Middle frontal gyrus (tissue), 1 donor: Measurements from ENCODE around the gene HPCAL4.

ENCODE experiments used
- DNase-seq: peaks from one replicate; pipeline ENCODE4 v3.0.0-alpha.2; 2015; ENCODE audit warnings: low spot score; ENCODE audit errors: extremely low spot score

Gene HPCAL4

DNA sequence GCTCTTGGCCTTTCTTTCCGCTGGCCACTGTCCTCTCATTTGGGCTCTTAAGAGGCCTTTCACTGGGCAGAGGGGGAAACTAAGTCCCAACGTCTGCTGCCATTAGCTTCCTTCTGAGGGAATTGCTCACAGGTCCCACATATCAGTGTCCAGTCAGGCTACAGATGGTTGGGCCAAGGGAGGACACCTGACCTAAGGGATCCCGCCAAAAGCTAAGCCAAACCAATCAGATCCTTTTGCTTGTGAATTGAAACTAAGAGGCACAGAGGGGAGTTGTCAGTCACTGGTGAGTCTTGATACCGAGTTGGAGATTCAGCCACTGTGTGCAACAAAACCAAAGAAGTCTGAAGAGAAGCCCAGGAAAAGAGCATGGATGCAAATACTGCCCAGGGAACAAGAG, 13.6 kb downstream of the HPCAL4 start:
- DNase-seq, result no peak

DNA sequence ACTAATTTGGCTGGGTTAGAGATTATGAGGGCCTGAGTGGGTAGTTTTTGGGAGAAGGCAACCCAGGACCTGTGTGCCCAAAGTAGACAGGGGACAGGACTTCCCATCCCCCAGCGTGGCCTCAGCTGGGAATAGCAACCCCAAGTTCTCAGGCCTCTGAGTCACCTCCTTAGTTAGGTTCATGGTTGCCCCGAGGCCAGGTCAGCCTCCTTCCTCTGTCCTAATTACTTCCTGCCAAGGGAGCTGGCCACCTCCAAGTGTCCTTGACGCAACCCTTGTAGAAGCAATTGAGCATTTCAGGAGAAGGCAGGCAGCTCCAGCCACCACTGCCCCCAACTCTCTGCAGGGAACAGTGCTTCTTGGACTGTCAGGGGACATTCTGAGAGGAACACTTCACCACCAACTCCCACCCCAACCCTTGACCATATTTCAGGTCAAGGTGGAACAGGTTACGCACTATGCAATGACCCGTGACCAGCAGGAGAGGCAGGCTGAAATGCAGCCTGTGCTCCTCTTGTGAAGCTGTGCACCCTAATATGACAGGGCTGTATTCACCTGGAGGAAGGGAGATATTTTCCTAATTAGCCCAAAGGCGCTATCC, 14.2 kb downstream of the HPCAL4 start:
- no peak for DNase-seq

DNA sequence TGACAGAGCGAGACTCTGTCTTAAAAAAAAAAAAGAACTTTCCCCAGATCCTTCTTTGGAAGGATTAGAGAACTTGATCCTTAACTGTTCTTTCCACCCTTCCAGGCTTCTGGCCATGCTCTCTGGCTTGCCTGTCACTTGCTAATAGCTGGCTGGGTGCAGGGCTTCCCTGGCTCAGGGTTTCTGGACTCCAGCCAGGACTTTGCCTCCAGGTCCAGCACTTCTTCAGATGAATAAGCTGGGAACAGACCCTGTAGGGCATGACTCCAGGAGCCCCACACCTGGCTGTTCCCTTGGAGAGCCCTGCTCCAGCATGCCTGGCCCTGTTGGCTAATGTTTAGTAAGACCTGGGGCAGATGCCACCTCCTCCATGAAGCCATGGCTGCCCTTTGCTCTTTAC, 16.0 kb downstream of the HPCAL4 start:
- no peak for DNase-seq

DNA sequence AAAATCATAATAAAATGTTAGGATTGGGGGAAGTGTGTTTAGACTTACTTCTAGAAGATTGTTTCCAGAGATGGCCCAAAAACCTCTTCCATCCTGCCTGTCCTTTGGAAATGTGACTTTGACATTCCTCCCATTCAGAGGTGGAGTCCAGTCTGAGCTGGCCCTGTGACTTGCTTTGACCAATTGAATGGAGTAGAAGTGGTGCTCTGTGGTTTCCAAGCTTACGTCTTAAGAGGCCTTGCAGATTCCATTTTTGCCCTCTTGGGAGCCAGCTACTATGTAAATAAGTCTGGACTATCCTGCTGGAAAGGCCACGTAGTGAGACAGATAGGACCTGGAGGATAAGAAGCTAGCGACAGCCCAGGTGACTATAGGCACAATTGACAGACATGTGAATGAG, 18.0 kb downstream of the HPCAL4 start:
- no peak for DNase-seq

DNA sequence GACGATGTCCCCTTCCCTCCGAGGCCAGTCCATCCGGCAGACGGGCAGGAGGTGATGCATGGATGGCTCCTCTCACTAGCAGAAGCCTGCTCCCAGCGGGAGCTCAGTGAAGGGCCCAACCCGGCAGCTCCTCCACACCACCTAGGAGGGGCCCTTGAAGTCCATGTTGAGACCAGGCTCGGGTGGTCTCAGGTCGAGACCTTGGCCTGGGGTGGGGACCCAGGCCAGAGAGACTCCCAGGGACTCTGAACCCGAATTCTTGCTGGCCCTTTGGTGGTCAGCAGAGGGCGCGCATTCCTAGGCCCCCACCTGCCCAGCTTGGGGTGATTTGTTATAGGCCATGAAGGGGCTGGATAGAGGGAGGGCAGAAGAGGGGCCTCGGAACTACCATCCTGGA, 18.7 kb downstream of the HPCAL4 start:
- no peak for DNase-seq

DNA sequence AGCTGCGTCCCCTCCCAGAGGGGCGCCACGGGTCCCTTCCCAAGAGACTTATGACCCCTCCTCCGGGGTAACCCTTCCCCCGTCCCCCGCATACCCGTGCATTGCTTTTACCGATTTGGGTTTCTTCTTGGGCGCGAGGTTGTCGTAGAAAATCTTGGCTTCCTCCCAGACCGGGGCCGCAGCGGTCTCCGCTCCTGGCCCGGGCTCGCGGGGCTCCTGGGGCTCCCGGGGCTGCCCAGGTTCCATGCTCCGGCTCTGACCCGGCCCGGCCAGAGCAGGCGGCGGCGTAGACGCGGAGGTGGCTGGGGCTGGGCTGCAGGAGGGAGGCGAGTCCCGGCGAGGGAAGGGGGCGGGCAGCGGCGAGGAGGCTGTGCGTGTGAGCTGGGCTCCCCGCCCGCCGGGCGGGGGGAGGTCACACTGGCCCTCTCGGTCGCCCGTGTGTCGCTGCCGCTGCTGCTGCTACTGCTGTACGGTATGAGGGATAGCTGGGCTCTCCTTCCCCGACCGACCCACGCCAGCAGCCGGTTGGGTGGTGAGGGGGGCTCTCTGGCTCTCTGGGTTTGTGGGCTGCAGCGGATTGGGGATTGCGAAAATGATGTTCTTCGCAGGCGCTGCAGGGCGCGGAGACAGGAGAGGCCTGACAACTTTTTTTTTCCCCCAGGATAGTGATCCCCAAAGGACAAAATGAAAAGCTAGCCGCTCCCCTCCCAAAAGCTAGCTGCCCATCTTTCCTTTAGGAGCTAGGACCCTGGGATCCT, 19.3 kb downstream of the HPCAL4 start, which contains the start of gene NT5C1A:
TSS of gene NT5C1A (minus strand) at position 315 of the 758 bp plus-strand sequence. CDS start at position 246, 69 bp downstream.
- no peak for DNase-seq

DNA sequence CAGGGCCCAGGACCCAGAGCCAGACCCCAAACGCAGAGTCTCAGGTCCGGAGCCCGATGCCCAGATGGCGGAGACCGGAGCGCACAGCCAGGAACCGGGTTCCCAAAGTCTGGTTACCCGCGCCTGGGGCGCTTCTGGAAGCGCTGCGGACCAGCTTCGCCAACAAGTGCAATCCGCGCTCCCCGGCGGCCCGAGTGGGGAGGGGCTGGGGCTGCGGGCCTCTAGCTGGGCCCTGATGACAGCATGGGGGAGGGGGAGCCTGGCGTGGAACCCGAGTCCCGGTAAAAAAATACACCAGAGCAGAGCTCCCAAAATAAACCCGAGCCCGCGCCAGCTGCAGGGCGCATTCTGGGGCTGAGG, 19.8 kb downstream of the HPCAL4 start:
- no peak for DNase-seq

DNA sequence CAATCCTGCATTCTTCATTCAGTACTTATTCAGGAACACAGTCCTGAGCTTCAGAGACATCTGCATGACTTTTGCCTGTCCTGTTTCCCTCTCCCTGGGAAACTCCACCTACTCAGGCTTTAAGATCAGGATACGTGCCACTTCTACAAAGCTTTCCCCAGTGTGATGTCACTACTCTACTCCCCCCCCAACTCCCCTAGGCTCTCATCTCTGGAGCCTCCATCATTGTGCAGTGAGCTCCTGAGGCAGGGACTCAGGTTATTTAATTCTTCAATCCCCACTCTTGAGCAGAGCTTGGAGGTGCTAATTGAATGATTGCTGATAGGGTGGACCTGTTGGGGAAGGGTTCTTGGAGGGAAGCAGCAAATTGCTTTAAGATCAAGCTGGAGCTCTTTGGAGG, 20.5 kb downstream of the HPCAL4 start:
- no peak for DNase-seq

DNA sequence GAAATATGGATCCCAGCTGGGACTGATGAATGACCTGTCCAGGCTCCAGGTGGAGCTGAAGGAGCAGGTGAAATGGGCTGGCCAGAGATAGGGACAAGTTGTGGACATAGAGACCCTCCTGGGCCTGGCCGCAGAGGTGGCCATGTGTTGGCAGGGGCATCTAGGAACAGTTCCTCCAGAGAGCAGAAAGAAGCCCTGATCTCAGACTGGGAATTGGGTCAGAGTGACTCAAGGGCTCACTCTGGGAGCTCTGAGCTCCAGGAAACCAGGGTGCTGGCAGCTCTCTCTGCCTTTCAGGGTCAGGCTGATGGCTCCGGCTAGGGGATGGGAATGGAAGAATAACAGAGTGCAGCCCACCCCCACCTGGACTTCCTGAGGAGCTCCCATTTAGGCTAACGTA, 22.3 kb downstream of the HPCAL4 start:
- no peak for DNase-seq

DNA sequence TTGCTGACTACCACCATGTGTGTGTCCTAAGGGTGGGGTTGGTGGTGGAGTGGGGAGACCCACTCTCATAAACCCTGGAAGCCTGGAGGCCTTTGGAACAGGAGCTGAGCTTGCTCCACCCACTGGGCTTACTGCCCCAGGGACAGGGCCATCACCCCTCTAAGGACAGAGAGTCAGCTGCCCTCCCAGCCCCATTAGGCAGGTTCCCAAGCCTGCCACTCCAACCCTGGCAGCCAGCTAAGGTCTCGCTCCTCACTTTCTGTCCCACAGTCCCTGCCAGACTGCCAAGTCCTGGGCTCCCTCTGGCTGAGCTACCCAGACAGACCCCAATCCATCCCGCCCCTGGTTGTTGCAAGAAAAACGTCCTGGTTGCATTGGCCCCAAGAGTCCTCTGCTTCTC, 23.1 kb downstream of the HPCAL4 start:
- no peak for DNase-seq

DNA sequence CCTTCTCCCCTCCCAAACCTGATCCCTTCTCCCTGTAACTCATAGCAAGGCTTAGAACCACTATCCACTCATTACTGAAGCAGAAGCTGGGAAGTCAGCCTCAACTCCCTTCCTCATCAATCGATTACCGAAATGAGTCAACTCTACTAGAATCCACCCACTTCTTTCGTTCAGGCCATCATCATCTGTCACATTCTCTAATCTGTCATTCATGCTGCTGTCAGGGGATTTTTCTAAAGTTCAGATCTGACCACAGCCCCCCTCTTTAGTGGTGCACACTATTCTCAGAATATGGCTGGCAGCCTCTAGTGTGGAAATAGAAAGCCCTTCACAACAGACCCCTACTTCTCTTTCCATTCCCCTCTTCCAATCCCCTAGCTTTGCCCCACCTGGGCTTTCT, 24.5 kb downstream of the HPCAL4 start:
- DNase-seq, result no peak

DNA sequence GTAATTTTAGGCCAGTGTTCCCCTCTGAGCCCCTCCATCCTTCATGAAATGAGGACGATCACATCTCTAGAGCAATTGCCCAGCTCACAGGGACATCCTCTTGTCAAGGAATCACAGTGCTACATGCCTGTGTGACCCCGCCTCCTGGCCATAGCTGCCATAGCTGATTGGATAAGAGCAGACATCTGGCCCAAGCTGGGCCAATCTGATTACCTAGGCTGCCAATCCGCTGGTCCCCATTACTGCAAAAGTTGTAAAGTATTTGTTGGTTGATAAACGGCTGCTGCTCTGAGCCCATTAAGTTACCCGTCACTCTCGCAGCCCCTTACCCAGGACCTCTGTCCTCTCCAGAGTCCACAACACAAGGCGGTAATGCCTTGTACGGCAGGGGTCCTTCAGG, 27.7 kb downstream of the HPCAL4 start:
- DNase-seq, result no peak

DNA sequence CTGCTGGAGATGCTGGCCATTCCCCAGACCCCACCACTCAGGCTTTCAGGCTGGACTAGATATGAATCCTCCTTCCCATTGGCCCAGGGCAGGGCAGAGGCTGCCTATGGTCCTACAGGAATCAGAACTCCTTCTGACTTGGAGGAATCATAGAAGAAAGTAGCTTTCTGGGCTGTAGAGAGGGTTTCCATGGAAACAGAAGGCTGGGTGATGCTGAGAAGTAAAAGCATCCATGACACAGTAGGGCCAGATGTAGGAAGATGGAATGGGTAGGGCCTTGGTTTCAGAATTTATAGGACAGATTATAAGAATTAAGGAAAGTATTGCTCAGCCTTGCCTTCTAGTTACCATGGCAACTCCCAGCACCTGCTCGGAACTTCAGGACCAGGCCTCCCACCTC, 28.4 kb downstream of the HPCAL4 start:
- DNase-seq, result no peak

DNA sequence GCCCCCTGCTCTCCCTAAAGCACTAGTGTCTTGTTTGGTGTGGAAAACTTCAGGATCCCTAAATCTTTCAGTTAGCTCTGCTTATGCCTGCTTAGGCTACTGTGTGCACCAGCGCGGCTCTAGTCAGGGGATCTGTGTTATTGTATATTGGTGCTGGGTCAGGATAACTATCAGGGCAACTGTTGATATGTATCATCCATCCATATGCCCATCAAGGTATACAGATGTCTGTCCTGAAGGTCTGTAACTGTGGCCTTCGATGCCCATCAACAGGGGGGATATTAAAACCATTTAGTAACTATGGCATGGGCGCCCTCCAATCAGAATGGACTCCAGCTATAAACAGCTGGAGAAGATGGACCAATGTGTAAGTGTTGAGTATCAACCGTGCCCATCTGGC, 31.7 kb downstream of the HPCAL4 start:
- DNase-seq, result no peak

DNA sequence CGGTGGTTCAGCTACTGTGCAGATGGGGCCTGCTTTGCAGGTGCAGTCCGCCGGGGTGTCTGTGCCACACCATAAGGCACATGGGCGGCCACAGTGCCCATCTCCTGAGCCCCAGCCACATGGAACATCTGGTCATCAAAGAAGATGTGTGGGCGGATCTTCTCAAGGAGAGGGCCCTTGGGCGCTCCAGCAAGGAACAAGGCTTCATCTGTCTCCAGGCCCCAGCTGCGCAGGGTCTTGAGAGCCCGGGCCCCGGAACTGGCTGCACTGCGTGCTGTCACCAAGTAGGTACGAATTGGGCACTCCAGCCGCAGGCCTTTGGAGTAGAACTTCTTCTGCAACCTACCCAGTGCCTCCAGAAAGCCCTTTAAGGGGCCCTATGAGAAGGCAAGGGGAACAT, 32.1 kb downstream of the HPCAL4 start:
- DNase-seq, result no peak

DNA sequence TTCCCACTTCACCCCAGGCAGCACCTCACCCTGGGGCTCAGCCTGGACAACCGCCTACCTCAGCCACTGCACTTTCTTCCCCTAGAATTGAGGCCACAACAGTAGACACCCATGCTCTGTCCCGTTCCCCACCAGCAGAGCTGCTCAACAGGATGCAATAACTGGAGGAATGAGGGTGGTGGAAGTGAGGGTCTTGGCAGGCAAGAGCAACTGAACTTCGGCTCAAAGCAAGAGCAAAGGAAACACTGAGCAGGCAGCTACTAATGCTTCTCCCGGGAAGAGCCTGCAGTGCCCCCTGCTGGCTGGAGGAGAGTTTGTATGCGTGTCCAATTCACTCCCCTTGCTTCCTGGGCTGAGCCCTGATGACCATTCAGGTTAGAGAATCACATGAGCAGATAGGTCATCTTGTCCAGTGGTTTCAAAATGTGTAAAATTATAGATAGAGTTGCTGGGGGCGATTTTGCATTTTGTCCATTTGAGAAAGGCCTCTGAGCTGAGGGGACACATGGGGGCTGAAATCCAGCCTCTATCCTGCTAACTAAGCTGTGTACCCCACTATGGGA, 33.2 kb downstream of the HPCAL4 start:
- DNase-seq, result peak; percentile 34

DNA sequence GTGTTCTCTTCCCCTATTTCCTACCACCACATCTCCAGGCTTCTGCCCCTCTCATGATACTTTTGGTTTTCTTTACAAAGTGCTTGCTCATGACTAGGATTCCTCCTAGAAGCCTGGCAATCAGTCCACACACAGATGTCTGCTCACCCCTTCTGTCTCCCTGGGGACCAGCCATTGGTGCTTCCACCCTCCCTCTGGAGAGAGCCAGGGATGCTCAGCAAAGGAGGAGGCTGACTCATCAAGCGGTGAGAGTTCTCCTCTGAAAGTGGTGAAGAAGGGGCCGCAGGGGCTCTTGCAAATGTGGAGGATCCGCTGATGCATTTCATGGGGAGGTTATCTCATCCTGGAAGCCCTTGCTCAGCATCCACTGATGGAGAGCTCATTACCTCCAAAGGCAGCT, 33.8 kb downstream of the HPCAL4 start:
- no peak for DNase-seq

DNA sequence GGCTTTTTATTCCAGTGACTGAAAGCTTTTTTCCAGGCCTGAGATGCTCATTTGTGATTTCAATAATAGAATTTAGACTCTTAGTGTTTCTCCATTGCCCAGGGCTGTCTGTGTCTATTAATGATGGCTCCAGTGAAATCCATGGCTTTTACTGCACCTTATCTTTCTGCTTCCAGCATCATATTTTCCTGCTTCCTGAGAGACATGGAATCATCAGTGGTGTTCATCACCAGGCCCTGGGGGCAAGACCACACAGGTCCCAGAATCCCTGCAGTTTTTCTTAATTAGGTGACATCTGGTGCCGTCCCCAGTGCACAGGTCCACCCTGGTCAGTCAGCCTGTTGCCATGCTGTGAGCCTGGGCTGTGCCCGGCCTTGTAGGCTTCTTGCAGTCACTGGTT, 34.8 kb downstream of the HPCAL4 start:
- DNase-seq, result no peak

DNA sequence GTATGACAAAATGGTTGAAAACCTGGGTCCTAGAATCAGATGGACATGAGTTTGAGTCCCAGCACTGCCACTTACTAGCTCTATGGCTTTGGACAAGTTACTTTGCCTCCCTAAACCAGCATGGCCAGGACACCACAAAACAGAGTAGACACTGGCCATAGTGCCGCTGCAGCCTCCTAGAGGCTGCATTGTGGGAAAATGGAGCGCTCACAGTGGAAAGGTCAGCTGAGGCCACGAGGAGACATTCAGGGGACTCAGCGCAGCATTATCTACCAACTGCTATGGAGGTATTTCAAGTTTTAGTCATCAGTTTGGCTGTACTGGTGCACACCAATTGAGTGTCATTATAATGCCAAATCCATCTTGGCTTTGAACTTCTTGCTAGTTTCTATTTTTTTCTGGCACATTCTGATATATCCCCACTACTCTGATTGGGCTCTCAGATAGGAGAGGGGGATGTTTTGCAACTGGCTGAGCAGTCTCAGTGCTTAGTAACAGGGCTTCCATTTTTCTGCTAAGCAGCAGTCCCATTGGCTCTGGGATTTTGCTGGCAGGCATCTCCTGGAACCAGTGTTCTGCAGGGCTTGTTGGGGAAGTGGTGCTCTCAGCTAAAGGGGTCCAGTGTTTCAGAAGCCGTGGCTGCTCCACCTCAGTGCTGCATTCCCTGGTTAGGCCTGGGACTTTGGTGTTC, 35.5 kb downstream of the HPCAL4 start:
- no peak for DNase-seq

DNA sequence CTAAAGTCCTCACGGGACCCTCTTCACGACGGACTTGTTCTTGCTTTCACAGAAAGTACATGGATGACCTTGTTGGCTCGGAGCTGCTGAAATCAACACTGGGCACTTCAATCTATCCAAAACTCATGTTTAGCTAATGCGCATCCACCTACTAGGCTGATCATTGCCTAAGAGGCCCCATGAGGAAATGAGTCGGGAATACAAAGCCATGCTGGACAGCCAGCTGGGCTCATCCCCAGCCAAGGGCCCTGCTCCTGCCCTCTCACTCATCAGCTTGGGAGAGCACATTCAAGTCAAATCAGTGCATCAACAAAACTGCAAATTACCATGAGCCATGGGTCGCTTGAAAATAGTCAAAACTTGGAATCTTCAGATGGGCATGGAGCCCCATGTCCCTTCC, 36.9 kb downstream of the HPCAL4 start:
- no peak for DNase-seq

DNA sequence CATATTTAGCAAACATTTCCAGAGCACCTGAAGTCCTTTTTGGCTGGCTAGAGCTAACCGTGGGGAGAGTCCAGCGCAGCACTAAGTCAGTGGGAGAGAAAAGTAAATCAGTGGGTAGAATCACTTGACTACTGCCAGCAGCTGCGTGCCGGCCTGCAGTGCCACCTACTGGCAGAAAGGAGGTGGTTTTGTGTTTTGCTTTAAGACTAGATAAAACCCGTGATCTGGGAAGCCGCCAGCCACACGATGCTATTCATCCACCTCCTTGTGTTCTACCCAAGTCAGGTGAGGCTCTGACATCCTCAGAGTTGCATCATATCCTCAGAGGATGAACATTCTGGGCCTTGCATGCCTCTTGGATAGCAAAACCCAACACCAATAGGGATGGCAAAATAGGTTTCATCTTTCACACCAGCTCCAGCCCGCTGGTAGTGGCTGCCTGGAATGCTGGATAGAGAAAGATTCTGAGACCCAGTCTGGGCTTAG, 37.6 kb downstream of the HPCAL4 start:
- DNase-seq, result peak; percentile 62

DNA sequence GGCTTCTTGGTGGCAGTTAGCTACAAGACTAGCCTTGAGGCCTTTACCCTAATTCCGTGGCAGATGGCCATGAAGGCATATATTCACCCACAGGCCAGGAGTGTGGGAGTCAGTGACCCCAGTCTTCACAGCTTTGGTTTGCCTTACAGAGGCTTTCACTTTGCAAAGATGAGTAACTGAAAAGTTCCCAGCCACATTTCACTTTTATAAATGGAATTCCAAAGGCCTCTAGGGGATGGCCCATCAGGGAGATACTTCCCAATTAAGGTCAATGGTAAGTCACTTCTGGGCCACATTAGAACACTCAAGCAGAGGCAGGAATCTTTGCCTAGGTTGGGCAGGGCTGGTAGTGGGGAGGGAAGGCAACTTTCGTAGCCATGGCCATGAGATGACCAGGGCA, 38.7 kb downstream of the HPCAL4 start:
- no peak for DNase-seq
